ENCODE data around the gene TPPP3.

The TPPP3 gene

GRCh38 chr16:67428146-67428731, 34.9 kb upstream of the TPPP3 start:
- no peaks in the 10 kb centered on the region for H3K79me2 ChIP-seq (ENCODE audit: control insufficient read depth, insufficient read depth, low read length, poor library complexity)
- no peak overlapping the region for H3K23ac ChIP-seq (ENCODE audit: low read length)
- H4K8ac ChIP-seq (ENCODE audit: low read depth, low read length): no peak overlapping the region
- H3K27ac ChIP-seq (ENCODE audit: low read depth, low read length): no peak overlapping the region
- no peaks in the 10 kb centered on the region for H3K79me1 ChIP-seq (ENCODE audit: low read length)
- H3K4me2 ChIP-seq (ENCODE audit: low read length): no peak overlapping the region
- no peak overlapping the region for H2AK5ac ChIP-seq (ENCODE audit: low read length)
- H2BK5ac ChIP-seq (ENCODE audit: low read depth, low read length, poor library complexity): no peak overlapping the region
- H2AFZ ChIP-seq (ENCODE audit: insufficient read depth, low read length, poor library complexity): no peak overlapping the region
- DNase-seq: peak; percentile 83 to 86
- H3K27me3 ChIP-seq (ENCODE audit: insufficient read depth, low read length): peaks cover 28% of the 10 kb centered on the region
- no peak overlapping the region for H3K9ac ChIP-seq (ENCODE audit: low read length)
- H4K91ac ChIP-seq (ENCODE audit: low read depth, low read length): no peak overlapping the region
- H3K4me1 ChIP-seq (ENCODE audit: control insufficient read depth in 1 of 2, insufficient read depth in 2 of 2, low read length in 2 of 2): peaks cover 9 to 19% of the 10 kb centered on the region in 2 experiments
- H3K18ac ChIP-seq (ENCODE audit: low read length): no peak overlapping the region
- H3K4ac ChIP-seq (ENCODE audit: low read depth, low read length): no peak overlapping the region
- H3K9me3 ChIP-seq (ENCODE audit: insufficient read depth, low read depth, low read length): peaks cover 2% of the 10 kb centered on the region
- no peaks in the 10 kb centered on the region for H3K36me3 ChIP-seq (ENCODE audit: control insufficient read depth in 1 of 2, insufficient read depth in 2 of 2, low read length in 2 of 2)
- no peak overlapping the region for H4K12ac ChIP-seq (ENCODE audit: low read depth, low read length)
- no peak overlapping the region for H3K14ac ChIP-seq (ENCODE audit: low read length)
- H2BK12ac ChIP-seq (ENCODE audit: low read length): no peak overlapping the region
- no peak overlapping the region for H3K4me3 ChIP-seq (ENCODE audit: low read depth, low read length)
- H2BK120ac ChIP-seq (ENCODE audit: insufficient read depth, low read length, poor library complexity): no peak overlapping the region
- no CpG with 5 or more reads among the region's 11 CpGs for WGBS (ENCODE audit: extremely low coverage, insufficient coverage, insufficient read length)

GRCh38 chr16:67426950-67427349, 33.7 kb upstream of the TPPP3 start:
- Histone ChIP-seq H4K91ac (ENCODE audit: low read depth, low read length) (no peak overlapping the region), H3K79me1 (ENCODE audit: low read length) (no peaks in the 10 kb centered on the region), H3K79me2 (ENCODE audit: control insufficient read depth, insufficient read depth, low read length, poor library complexity) (no peaks in the 10 kb centered on the region), H2AFZ (ENCODE audit: insufficient read depth, low read length, poor library complexity) (no peak overlapping the region), H2AK5ac (ENCODE audit: low read length) (no peak overlapping the region), H4K8ac (ENCODE audit: low read depth, low read length) (no peak overlapping the region), H3K4ac (ENCODE audit: low read depth, low read length) (no peak overlapping the region), H3K9me3 (ENCODE audit: insufficient read depth, low read depth, low read length) (peaks cover 2% of the 10 kb centered on the region), H3K9ac (ENCODE audit: low read length) (no peak overlapping the region), H3K4me3 (ENCODE audit: low read depth, low read length) (no peak overlapping the region), H3K4me1 (ENCODE audit: control insufficient read depth in 1 of 2, insufficient read depth in 2 of 2, low read length in 2 of 2) (peaks cover 9 to 19% of the 10 kb centered on the region in 2 experiments), H3K23ac (ENCODE audit: low read length) (no peak overlapping the region), H2BK12ac (ENCODE audit: low read length) (no peak overlapping the region), H4K12ac (ENCODE audit: low read depth, low read length) (no peak overlapping the region), H3K27me3 (ENCODE audit: insufficient read depth, low read length) (peaks cover 27% of the 10 kb centered on the region), H3K27ac (ENCODE audit: low read depth, low read length) (no peak overlapping the region), H3K18ac (ENCODE audit: low read length) (no peak overlapping the region), H3K4me2 (ENCODE audit: low read length) (no peak overlapping the region), H3K36me3 (ENCODE audit: control insufficient read depth in 1 of 2, insufficient read depth in 2 of 2, low read length in 2 of 2) (no peaks in the 10 kb centered on the region), H3K14ac (ENCODE audit: low read length) (no peak overlapping the region), H2BK120ac (ENCODE audit: insufficient read depth, low read length, poor library complexity) (no peak overlapping the region), H2BK5ac (ENCODE audit: low read depth, low read length, poor library complexity) (no peak overlapping the region)
- no CpG with 5 or more reads among the region's 7 CpGs for WGBS (ENCODE audit: extremely low coverage, insufficient coverage, insufficient read length)
- DNase-seq: no peak

- H3K79me1 ChIP-seq (ENCODE audit: low read length): peaks cover 3% of the 10 kb centered on the region
- H3K79me2 ChIP-seq (ENCODE audit: control insufficient read depth, insufficient read depth, low read length, poor library complexity): no peaks in the 10 kb centered on the region
- H3K9me3 ChIP-seq (ENCODE audit: insufficient read depth, low read depth, low read length): no peaks in the 10 kb centered on the region
- H3K4me2 ChIP-seq (ENCODE audit: low read length): no peak overlapping the region
- H2BK5ac ChIP-seq (ENCODE audit: low read depth, low read length, poor library complexity): no peak overlapping the region
- H2AFZ ChIP-seq (ENCODE audit: insufficient read depth, low read length, poor library complexity): no peak overlapping the region
- peaks cover 4 to 10% of the 10 kb centered on the region in 2 experiments for H3K4me1 ChIP-seq (ENCODE audit: control insufficient read depth in 1 of 2, insufficient read depth in 2 of 2, low read length in 2 of 2)
- no peak overlapping the region for H4K8ac ChIP-seq (ENCODE audit: low read depth, low read length)
- no peaks in the 10 kb centered on the region for H3K36me3 ChIP-seq (ENCODE audit: control insufficient read depth in 1 of 2, insufficient read depth in 2 of 2, low read length in 2 of 2)
- H3K4ac ChIP-seq (ENCODE audit: low read depth, low read length): no peak overlapping the region
- no peak overlapping the region for H4K12ac ChIP-seq (ENCODE audit: low read depth, low read length)
- H3K4me3 ChIP-seq (ENCODE audit: low read depth, low read length): no peak overlapping the region
- no CpG with 5 or more reads among the region's 7 CpGs for WGBS (ENCODE audit: extremely low coverage, insufficient coverage, insufficient read length)
- H2AK5ac ChIP-seq (ENCODE audit: low read length): no peak overlapping the region
- H3K23ac ChIP-seq (ENCODE audit: low read length): no peak overlapping the region
- H3K27me3 ChIP-seq (ENCODE audit: insufficient read depth, low read length): peaks cover 19% of the 10 kb centered on the region
- no peak overlapping the region for H3K9ac ChIP-seq (ENCODE audit: low read length)
- no peak overlapping the region for H3K18ac ChIP-seq (ENCODE audit: low read length)
- no peak for DNase-seq
- H2BK12ac ChIP-seq (ENCODE audit: low read length): no peak overlapping the region
- no peak overlapping the region for H3K14ac ChIP-seq (ENCODE audit: low read length)
- H2BK120ac ChIP-seq (ENCODE audit: insufficient read depth, low read length, poor library complexity): no peak overlapping the region
- no peak overlapping the region for H3K27ac ChIP-seq (ENCODE audit: low read depth, low read length)
- no peak overlapping the region for H4K91ac ChIP-seq (ENCODE audit: low read depth, low read length)
Observed at GRCh38 chr16:67426022-67426421, 32.7 kb upstream of the TPPP3 start.

GRCh38 chr16:67425580-67425979, 32.3 kb upstream of the TPPP3 start:
- no peak overlapping the region for H2AK5ac ChIP-seq (ENCODE audit: low read length)
- WGBS (ENCODE audit: extremely low coverage, insufficient coverage, insufficient read length): no CpG with 5 or more reads among the region's 4 CpGs

More at GRCh38 chr16:67425580-67425979, 32.3 kb upstream of the TPPP3 start:
- H3K27me3 ChIP-seq (ENCODE audit: insufficient read depth, low read length): peaks cover 17% of the 10 kb centered on the region
- no peak overlapping the region for H3K23ac ChIP-seq (ENCODE audit: low read length)
- no peak overlapping the region for H4K91ac ChIP-seq (ENCODE audit: low read depth, low read length)
- no peaks in the 10 kb centered on the region for H3K36me3 ChIP-seq (ENCODE audit: control insufficient read depth in 1 of 2, insufficient read depth in 2 of 2, low read length in 2 of 2)
- H3K14ac ChIP-seq (ENCODE audit: low read length): no peak overlapping the region
- DNase-seq: no peak
- no peak overlapping the region for H3K27ac ChIP-seq (ENCODE audit: low read depth, low read length)
- no peak overlapping the region for H3K4me2 ChIP-seq (ENCODE audit: low read length)
- H3K79me2 ChIP-seq (ENCODE audit: control insufficient read depth, insufficient read depth, low read length, poor library complexity): no peaks in the 10 kb centered on the region
- peaks cover 3% of the 10 kb centered on the region for H3K79me1 ChIP-seq (ENCODE audit: low read length)
- H4K8ac ChIP-seq (ENCODE audit: low read depth, low read length): no peak overlapping the region
- H2AFZ ChIP-seq (ENCODE audit: insufficient read depth, low read length, poor library complexity): no peak overlapping the region
- H3K4me3 ChIP-seq (ENCODE audit: low read depth, low read length): no peak overlapping the region
- H3K18ac ChIP-seq (ENCODE audit: low read length): no peak overlapping the region
- H3K4ac ChIP-seq (ENCODE audit: low read depth, low read length): no peak overlapping the region
- H4K12ac ChIP-seq (ENCODE audit: low read depth, low read length): no peak overlapping the region
- H3K4me1 ChIP-seq (ENCODE audit: control insufficient read depth in 1 of 2, insufficient read depth in 2 of 2, low read length in 2 of 2): peaks cover 3 to 9% of the 10 kb centered on the region in 2 experiments
- H3K9me3 ChIP-seq (ENCODE audit: insufficient read depth, low read depth, low read length): no peaks in the 10 kb centered on the region
- H3K9ac ChIP-seq (ENCODE audit: low read length): no peak overlapping the region
- no peak overlapping the region for H2BK120ac ChIP-seq (ENCODE audit: insufficient read depth, low read length, poor library complexity)
- H2BK12ac ChIP-seq (ENCODE audit: low read length): no peak overlapping the region
- no peak overlapping the region for H2BK5ac ChIP-seq (ENCODE audit: low read depth, low read length, poor library complexity)

Data from trophoblast cell (in vitro differentiated cells and primary cell).